Esophagus squamous epithelium (tissue), 4 donors: ENCODE measurements around the gene VCL.

Source experiments
- CTCF ChIP-seq, 6 experiments: fragments of 450-650 bp in 4 of 6; fragments of 200-600 bp in 2 of 6; sonication (generic) in 2 of 6; IDR thresholded peaks; one replicate each; pipeline ENCODE4 v1.5.1; 2016 to 2019; ENCODE audit warnings: antibody characterized with exemption in 6 of 6, mild to moderate bottlenecking in 4 of 6, moderate library complexity in 4 of 6
- POLR2A ChIP-seq, 4 donors: fragments of 450-650 bp; IDR thresholded peaks; one replicate each; pipeline ENCODE4 v1.6.1; 2017; ENCODE audit warnings: antibody characterized with exemption in 4 of 4, mild to moderate bottlenecking in 4 of 4, moderate library complexity in 3 of 4

GRCh38 chr10:74039561-74040145 lies 41.7 kb downstream of the VCL start:
- TF ChIP-seq POLR2A (IDR thresholded peaks at IDR 0.05), result no peak
- TF ChIP-seq CTCF (IDR thresholded peaks at IDR 0.05), result no peak
